ENCODE results near the gene AQP1. TPM values are rescaled to one million over a fixed set of nuclear protein-coding genes. Genes with fewer than 3 reads are reported as not detected.

AQP1 gene
- total RNA-seq, 1 experiment from 2014 or later: 0.15 TPM

GRCh38 chr7:30931929-30932540, 20.4 kb downstream of the AQP1 start:
- Histone ChIP-seq H3K23ac (ENCODE audit: insufficient read length, low read depth, low read length) (no peak overlapping the region), H2BK120ac (ENCODE audit: low read depth, low read length, poor library complexity, severe bottlenecking) (no peak overlapping the region), H3K9ac (ENCODE audit: extremely low read depth, insufficient read length, low read length) (no peak overlapping the region), H3K9me3 (ENCODE audit: control insufficient read depth, low read depth, low read length) (no peaks in the 10 kb centered on the region), H3K27ac (ENCODE audit: insufficient read length, low read depth, low read length) (no peak overlapping the region), H3K14ac (ENCODE audit: insufficient read depth, low read length) (no peak overlapping the region; the same call in 1 of the 2 replicates), H3K79me2 (ENCODE audit: insufficient read depth, low read length) (no peaks in the 10 kb centered on the region), H2BK20ac (ENCODE audit: low read depth, low read length, poor library complexity, severe bottlenecking) (no peak overlapping the region), H4K20me1 (ENCODE audit: control insufficient read depth, insufficient read depth, insufficient read length) (no peaks in the 10 kb centered on the region), H3K23me2 (ENCODE audit: insufficient read length, low read depth, low read length, poor library complexity, severe bottlenecking) (no peaks in the 10 kb centered on the region), H4K8ac (replicated peaks; ENCODE audit: insufficient read length, low read depth, low read length) (no peak overlapping the region), H3K56ac (ENCODE audit: insufficient read length, low read depth, low read length) (no peak overlapping the region), H4K91ac (ENCODE audit: insufficient read length, low read depth, low read length) (no peak overlapping the region), H2AK5ac (ENCODE audit: insufficient read length, low read length) (no peak overlapping the region), H2BK5ac (ENCODE audit: insufficient read length, low read length) (no peak overlapping the region), H4K5ac (ENCODE audit: insufficient read length, low read depth, low read length) (no peak overlapping the region), H3K4ac (ENCODE audit: low read depth, low read length) (no peak overlapping the region), H3K27me3 (ENCODE audit: insufficient read depth, low read length) (no peaks in the 10 kb centered on the region), H3K4me2 (ENCODE audit: insufficient read depth, insufficient read length, low read length) (no peak overlapping the region), H3K18ac (ENCODE audit: insufficient read length, low read depth, low read length) (no peak overlapping the region), H3T11ph (ENCODE audit: low read length) (no peak overlapping the region), H2BK15ac (ENCODE audit: low read depth, low read length) (no peak overlapping the region), H2BK12ac (ENCODE audit: insufficient read length, low read depth, low read length) (no peak overlapping the region), H2AFZ (ENCODE audit: low read length) (no peak overlapping the region), H3K4me1 (ENCODE audit: insufficient read depth, low read length) (no peaks in the 10 kb centered on the region), H3K79me1 (ENCODE audit: insufficient read depth, low read depth, low read length, poor library complexity, severe bottlenecking) (no peaks in the 10 kb centered on the region)
- no peak for DNase-seq
- H3K4me3 Mint-ChIP-seq: no peak overlapping the region
- H3K9me3 Mint-ChIP-seq: no peaks in the 10 kb centered on the region; a peak in 1 of 5 replicates
- H3K4me1 Mint-ChIP-seq: peaks cover 6 to 17% of the 10 kb centered on the region in 2 experiments
- TF ChIP-seq, protein P1, sequence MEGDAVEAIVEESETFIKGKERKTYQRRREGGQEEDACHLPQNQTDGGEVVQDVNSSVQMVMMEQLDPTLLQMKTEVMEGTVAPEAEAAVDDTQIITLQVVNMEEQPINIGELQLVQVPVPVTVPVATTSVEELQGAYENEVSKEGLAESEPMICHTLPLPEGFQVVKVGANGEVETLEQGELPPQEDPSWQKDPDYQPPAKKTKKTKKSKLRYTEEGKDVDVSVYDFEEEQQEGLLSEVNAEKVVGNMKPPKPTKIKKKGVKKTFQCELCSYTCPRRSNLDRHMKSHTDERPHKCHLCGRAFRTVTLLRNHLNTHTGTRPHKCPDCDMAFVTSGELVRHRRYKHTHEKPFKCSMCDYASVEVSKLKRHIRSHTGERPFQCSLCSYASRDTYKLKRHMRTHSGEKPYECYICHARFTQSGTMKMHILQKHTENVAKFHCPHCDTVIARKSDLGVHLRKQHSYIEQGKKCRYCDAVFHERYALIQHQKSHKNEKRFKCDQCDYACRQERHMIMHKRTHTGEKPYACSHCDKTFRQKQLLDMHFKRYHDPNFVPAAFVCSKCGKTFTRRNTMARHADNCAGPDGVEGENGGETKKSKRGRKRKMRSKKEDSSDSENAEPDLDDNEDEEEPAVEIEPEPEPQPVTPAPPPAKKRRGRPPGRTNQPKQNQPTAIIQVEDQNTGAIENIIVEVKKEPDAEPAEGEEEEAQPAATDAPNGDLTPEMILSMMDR (conservative IDR thresholded peaks at IDR 0.05): no peak
- no peaks in the 10 kb centered on the region for H3K36me3 Mint-ChIP-seq (ENCODE audit: insufficient read depth in 1 of 3, low read depth in 3 of 3)
- WGBS (ENCODE audit: extremely low coverage, insufficient read length, low lambda C conversion rate): no CpG with 5 or more reads among the region's 9 CpGs
- H3K27me3 Mint-ChIP-seq (ENCODE audit: low read depth): peaks cover 90% of the 10 kb centered on the region
- H3K27ac Mint-ChIP-seq: no peak overlapping the region

Measured in H9 (cell line).